H54 (cell line): ENCODE results near the gene C10orf90.

Experiments used
- DNase-seq: peaks from one replicate; pipeline ENCODE4 v3.0.0; 2011; ENCODE audit warnings: low spot score, mixed read lengths; ENCODE audit not compliant: insufficient read length
- FAIRE-seq: peaks from 3 replicates; lab custom pipeline; 2011; peaks lifted over from hg19 to GRCh38; lab: Jason Lieb, UNC
- POLR2A ChIP-seq: IDR thresholded peaks from 2 replicates; pipeline ENCODE4 v1.6.1; 2011; ENCODE audit warnings: low read depth, mild to moderate bottlenecking, low read length

The C10orf90 gene, protein sequence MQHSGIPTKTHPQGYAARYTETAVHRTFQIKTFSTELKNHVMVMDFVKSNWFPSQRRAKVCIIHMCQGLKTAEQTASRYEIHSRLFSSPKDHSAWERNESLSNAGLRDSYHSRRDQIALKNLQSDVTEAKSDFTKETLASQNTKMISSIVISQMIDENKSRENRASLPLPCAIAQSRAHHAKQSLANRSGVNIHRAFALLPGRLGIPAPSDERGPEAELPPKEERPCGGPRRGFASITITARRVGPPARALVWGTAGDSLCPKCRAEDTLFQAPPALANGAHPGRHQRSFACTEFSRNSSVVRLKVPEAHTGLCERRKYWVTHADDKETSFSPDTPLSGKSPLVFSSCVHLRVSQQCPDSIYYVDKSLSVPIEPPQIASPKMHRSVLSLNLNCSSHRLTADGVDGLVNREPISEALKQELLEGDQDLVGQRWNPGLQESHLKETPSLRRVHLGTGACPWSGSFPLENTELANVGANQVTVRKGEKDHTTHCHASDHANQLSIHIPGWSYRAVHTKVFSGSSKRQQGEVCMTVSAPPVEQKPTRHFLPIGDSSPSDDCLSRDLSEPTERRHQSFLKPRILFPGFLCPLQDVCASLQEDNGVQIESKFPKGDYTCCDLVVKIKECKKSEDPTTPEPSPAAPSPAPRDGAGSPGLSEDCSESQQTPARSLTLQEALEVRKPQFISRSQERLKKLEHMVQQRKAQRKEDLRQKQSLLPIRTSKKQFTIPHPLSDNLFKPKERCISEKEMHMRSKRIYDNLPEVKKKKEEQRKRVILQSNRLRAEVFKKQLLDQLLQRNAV

DNA sequence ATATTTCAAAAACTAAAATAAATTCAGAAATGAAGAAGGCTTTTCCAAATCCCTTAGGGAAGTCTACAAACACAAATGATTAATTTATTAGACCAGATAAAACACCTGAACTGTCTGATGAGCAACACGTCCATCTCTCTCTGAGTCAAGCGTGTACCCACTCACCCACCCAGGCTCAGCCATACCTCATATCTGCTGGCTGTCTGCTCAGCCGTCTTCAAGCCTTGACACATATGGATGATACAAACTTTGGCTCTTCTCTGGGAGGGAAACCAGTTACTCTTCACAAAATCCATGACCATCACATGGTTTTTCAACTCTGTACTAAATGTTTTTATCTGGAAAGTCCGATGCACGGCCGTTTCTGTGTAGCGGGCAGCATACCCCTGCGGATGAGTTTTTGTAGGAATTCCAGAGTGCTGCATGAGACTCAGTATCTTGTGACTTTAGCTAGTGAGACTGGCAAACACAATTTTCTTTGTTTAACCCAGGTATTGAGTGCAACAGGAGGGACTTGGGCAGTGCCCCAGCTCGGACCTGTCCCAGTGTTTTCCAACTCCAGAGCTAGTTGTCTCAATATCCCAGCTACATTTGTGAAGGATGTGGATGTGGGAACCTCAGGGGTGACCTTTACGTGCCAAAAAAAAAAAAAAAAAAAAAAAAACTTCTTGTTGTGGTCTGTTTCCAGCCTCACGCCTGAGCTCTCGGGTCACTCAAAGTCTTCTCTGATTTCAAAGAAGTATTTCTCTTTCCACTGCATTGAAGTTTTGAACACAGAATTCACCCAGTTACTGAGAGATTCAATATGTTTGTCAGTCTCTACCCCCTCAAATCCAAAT lies at the start of gene C10orf90:
TSS of gene C10orf90 (minus strand) at position 638 of the 839 bp plus-strand sequence. CDS start at position 425, 213 bp downstream.
- FAIRE-seq (no peak), DNase-seq (no peak)
- no peak for TF ChIP-seq POLR2A

DNA sequence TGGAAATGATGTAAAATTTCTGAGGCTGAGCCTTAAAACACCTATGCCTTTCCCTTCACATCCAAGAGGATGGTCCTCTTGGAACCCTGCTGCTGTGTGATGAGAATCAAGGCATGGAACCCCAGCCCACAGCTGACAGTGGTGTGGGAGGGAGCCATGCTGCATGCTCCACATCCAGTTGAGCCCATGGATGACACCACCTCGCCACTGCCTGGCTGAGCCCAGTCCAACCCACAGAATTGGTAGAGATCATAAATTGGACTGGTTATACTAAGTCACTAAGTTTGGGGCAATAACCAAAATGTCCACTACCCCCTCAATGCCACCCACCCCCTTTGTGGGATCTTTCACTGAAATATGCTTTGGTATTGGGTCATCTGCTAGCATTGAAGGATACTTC lies 45.9 kb upstream of the C10orf90 start:
- TF ChIP-seq POLR2A, result no peak
- DNase-seq (no peak), FAIRE-seq (no peak)

DNA sequence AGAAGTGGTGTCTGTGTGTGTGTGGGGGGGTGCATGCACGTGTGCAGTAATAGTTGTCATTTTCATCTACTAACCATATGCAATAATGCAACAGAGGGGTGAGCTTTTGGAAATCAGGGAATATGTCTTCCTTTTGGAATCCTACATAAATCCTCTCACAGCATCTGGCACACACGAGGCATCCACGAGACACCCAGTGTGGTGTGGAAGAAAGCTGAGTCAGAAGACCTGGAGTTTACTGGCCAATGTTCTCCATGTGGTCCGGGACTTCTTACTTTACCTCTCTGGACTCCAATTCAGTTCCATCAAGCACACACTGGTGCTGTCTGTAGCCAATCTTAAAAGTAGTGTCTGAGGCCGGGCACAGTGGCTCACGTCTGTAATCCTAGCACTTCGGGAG lies 43.1 kb upstream of the C10orf90 start:
- no peak for TF ChIP-seq POLR2A
- no peak for DNase-seq
- no peak for FAIRE-seq

DNA sequence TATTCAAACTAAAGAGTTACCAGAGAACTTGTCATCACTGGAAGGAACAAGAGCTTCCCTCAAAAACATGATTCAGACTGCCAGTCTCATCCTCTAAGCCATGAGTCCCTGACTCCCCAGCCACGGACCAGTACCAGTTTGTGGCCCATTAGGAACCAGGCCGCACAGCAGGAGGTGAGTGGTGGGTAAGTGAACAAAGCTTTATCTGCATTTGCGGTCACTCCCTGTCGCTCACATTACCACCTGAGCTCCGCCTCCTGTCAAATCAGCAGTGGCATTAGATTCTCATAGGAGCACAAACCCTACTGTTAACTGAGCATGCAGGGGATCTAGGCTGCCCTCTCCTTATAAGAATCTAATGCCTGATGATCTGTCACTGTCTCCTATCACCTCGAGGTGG lies 42.2 kb upstream of the C10orf90 start:
- DNase-seq, result no peak
- FAIRE-seq, result no peak
- no peak for TF ChIP-seq POLR2A

DNA sequence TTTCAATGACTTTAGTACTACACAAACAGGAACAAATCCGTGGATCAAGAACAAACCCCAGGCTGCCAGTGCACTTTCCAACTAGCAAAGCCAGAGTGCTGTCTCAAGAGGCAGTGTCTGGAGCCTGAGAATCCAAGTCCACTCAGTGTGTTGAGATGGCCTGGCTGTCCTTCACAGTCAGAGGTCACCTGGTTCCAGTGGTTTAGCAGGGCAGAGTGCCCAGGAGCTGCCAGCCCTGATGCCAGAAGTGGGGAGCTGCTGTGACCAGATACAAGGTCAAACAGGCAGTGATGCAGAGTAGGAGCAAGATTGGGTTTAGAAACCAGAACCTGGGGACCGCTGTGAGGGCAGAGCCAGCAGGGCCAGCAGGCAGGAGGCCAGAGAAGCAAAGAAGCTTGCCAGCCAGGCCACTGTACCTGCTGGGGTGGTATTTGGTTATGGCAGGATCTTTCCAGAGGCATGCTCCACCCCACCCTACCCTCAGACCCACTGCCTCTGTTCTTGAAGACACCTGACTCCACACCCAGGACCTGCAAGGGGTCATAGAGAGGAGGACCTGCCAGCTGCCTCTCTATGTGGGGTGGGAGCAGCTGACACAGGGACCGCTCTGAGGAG lies 35.6 kb upstream of the C10orf90 start:
- no peak for DNase-seq
- no peak for TF ChIP-seq POLR2A
- FAIRE-seq, result no peak

DNA sequence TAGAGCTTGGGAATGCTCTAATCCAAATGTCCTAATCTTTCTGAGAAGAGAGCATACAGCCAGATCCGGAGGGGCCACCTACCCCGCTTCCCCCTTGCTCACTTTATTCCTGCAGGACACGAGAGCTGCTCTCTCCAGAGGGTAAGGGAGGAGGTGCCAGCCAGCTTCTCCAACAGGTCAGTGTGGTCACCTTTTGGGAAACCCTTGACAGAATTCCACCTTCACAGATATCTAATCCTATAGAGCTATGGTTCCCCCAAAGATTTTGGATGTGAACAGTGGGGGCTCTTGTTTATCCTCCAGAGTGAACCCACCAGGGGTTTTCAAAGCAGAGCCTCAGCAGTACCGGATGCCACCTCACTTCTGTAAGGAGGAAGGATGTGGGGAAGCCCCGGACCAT lies 34.6 kb upstream of the C10orf90 start:
- TF ChIP-seq POLR2A, result no peak
- FAIRE-seq, result no peak

DNA sequence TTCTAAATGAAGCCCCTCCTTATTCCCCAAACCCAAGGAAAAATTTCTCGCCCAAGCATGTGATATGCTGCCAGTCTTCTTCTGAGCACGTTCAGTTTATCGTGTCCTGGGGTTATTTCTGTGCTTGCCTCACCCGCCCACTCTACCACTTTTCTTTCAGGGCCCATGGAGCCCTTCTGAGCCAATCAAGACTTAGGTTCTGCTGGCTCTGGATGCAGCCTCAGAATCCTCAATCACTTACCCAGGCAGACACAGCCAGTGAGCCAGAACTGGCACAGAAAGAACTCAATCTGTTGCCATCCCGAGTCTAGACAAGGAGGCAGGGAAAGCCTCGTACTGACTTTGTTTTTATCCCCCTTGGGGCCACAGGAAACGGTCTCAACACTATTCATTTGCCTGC lies 34.2 kb upstream of the C10orf90 start:
- FAIRE-seq, result no peak
- no peak for TF ChIP-seq POLR2A

More for the DNA sequence above, 34.6 kb upstream of the C10orf90 start:
- no peak for DNase-seq

DNA sequence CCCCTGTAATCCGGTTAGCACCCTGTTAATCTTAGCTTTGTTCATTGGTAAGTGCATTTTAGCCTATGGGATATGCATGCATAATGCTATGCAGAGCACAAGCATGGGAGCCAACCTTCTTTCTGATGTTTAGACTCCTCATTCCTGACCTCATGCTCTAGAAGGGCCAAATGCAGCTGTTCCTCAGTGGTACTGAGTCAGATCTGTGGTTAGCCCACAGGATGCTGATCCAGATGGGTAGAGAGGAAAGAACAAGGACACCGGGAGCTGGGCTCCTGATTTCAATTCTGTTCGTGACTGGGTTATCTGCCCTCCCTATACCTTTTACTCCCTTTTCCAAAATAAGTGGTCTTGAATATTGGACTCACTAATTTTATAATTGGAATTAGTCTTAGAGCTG lies 31.7 kb upstream of the C10orf90 start:
- no peak for TF ChIP-seq POLR2A
- DNase-seq (no peak), FAIRE-seq (no peak)

More for the DNA sequence above, 34.2 kb upstream of the C10orf90 start:
- DNase-seq, result no peak

DNA sequence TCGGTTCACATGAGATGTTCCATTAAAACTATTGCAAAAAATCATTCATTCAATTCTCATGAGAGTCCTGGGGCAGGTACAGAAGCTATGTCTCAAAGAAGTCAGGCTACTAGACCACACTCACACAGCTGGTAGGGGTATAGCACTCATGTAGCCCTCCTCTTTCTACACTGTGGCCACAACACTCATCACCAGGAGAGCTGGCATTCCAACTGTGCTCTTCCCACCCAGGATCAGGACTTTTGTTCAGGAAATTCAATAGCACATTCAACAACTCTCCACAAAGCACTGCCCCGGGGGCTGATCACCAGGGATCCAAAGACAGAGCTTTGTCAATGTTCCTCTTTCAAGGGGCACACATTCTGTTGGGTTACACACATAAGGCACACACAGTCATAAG lies 31.0 kb upstream of the C10orf90 start:
- DNase-seq, result no peak
- no peak for FAIRE-seq

DNA sequence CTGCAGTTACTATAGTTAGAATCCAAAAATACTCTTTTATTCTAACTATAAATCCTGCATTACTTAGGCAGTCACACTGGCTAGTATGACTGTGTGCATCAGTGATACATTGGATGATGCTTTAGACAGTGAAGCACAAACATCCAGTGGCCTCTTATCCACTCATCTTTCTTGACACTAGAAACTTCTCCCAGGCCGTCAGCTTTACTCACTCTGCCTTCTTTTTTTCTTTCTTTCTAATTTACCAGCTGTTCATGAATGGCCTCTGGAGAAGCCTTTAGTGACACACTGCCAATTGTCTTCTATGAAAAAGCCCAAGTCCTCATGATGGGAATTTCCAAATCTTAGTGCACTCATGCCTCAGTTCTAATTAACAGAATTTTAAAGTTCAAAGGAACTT lies 26.2 kb upstream of the C10orf90 start:
- FAIRE-seq, result no peak
- DNase-seq, result no peak
- no peak for TF ChIP-seq POLR2A

More for the DNA sequence above, 31.0 kb upstream of the C10orf90 start:
- no peak for TF ChIP-seq POLR2A

DNA sequence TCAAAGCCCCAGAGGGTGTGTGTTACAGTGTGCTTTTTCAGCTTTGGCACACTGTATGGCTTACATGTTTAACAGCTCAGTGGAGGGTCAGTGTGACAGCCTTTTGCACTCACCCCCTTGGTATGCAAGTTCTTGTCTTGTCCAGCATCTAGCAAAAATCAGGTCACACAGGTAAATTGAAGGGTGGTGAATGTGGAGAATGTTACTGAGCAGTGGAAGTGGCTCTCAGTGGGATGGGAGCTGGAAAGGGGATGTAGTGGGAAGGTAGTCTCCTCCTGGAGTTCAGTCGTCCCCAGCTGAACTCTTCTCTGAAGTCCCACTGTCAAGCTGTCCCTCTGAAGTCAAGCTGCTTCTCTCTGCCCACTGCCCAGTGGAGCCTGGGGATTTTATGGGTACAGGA lies 21.0 kb upstream of the C10orf90 start:
- no peak for TF ChIP-seq POLR2A
- no peak for DNase-seq
- no peak for FAIRE-seq

DNA sequence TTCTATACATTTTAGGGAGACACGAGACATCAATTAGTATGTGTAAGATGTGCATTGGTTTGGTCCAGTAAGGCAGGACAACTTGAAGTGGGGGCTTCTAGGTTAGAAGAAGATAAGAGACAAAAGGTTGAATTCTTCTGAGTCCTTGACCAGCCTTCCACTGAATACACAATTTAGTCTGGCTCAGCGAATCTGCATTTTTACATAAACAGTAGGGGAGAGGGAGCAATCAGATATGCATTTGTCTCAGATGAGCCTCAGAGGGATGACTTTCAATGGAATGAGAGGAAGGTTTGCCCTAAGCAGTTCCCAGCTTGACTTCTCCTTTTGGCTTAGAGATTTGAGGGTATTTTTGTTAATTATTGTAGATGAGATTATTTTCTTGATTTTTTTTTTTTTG lies 20.0 kb upstream of the C10orf90 start:
- FAIRE-seq, result no peak
- no peak for DNase-seq
- no peak for TF ChIP-seq POLR2A

DNA sequence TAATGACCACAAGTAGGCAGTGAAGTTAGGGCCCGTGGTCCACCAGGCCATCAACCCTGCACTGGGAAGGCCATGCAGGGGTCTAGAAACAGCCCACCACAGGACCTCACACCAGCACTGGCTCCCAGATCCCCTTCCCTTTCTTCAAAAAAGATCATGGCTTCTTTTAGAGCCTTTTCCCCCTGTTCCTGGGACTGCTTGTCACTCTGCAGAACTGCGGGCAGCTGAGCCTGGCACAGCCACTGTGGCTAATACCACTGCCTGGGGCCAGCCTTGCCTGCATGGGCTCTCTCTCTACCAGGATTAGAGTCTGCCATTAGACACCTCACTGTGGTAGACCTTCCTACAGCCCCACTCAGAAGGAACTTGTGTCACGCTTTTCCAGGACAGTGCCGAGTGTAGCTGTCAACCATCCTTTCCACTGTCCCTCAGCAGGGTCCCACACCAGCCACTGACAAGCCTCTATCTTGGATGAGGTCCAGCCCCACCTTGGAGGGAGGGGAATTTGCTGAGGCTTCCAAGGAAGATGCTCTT lies 19.0 kb upstream of the C10orf90 start:
- no peak for FAIRE-seq
- no peak for TF ChIP-seq POLR2A
- no peak for DNase-seq
